ENCODE data around the gene CCDC68. TPM values are rescaled to one million over a fixed set of nuclear protein-coding genes. Genes with fewer than 3 reads are reported as not detected.

CCDC68 gene
- total RNA-seq, 1 donor from 2014 or later: 2.7 TPM

GRCh38 chr18:54942144-54942543 is 17.1 kb downstream of the CCDC68 start:
- H3K4me3 ChIP-seq (ENCODE audit: low read depth, low read length): no peak overlapping the region
- TF ChIP-seq CTCF (conservative IDR thresholded peaks at IDR 0.05; ENCODE audit: low read depth, low read length): no peak
- no peak for DNase-seq (ENCODE audit: low read depth)

- no peak for TF ChIP-seq CTCF (conservative IDR thresholded peaks at IDR 0.05; ENCODE audit: low read depth, low read length)
- DNase-seq (ENCODE audit: low read depth): no peak
- H3K4me3 ChIP-seq (ENCODE audit: low read depth, low read length): no peak overlapping the region
These were observed 19.8 kb downstream of the CCDC68 start for GRCh38 chr18:54939361-54939917.

GRCh38 chr18:54938506-54938905 is 20.8 kb downstream of the CCDC68 start:
- no peak overlapping the region for H3K4me3 ChIP-seq (ENCODE audit: low read depth, low read length)
- DNase-seq (ENCODE audit: low read depth): no peak
- TF ChIP-seq CTCF (conservative IDR thresholded peaks at IDR 0.05; ENCODE audit: low read depth, low read length): no peak

- no peak for DNase-seq (ENCODE audit: low read depth)
- TF ChIP-seq CTCF (conservative IDR thresholded peaks at IDR 0.05; ENCODE audit: low read depth, low read length): no peak
- H3K4me3 ChIP-seq (ENCODE audit: low read depth, low read length): no peak overlapping the region
These were observed 26.8 kb downstream of the CCDC68 start for GRCh38 chr18:54932472-54932871.

GRCh38 chr18:54931152-54931551 is 28.1 kb downstream of the CCDC68 start:
- no peak overlapping the region for H3K4me3 ChIP-seq (ENCODE audit: low read depth, low read length)
- peak; percentile 5 for TF ChIP-seq CTCF (conservative IDR thresholded peaks at IDR 0.05; ENCODE audit: low read depth, low read length)
- no peak for DNase-seq (ENCODE audit: low read depth)

GRCh38 chr18:54928236-54928635 is 31.0 kb downstream of the CCDC68 start:
- no peak overlapping the region for H3K4me3 ChIP-seq (ENCODE audit: low read depth, low read length)
- TF ChIP-seq CTCF (conservative IDR thresholded peaks at IDR 0.05; ENCODE audit: low read depth, low read length): no peak
- no peak for DNase-seq (ENCODE audit: low read depth)

- TF ChIP-seq CTCF (conservative IDR thresholded peaks at IDR 0.05; ENCODE audit: low read depth, low read length): no peak
- H3K4me3 ChIP-seq (ENCODE audit: low read depth, low read length): no peak overlapping the region
- no peak for DNase-seq (ENCODE audit: low read depth)
These were observed 32.5 kb downstream of the CCDC68 start for GRCh38 chr18:54926593-54927325.
